Endothelial cell of umbilical vein (primary cell): Measurements from ENCODE around the gene SLC28A1. TPM values are rescaled to one million over a fixed set of nuclear protein-coding genes. Genes with fewer than 3 reads are reported as not detected.

Experiments
- BruUV-seq: library from RNA; stranded (reverse); fragments of 400-500 nt; replicated peaks from 2 replicates; lab custom pipeline; 2021; lab: Mats Ljungman, UMichigan
- CTCF ChIA-PET: fragments of 300-600, 350-600 bp; sonication (Branson Sonifier 250); formaldehyde crosslinking; loops from one replicate; lab custom pipeline; 2021; ENCODE audit warnings: antibody characterized with exemption, inconsistent platforms; lab: Charles Lee
- POLR2A ChIA-PET: fragments of 300-600, 350-600 bp; sonication (Branson Sonifier 250); formaldehyde crosslinking; loops from one replicate; lab custom pipeline; 2021; ENCODE audit warnings: antibody characterized with exemption, inconsistent platforms; lab: Charles Lee
- DNase-seq: peaks from one replicate; pipeline ENCODE4 v3.0.0-alpha.2; 2011; ENCODE audit warnings: low read depth, low spot score
- FAIRE-seq: peaks from 2 replicates; lab custom pipeline; 2011; peaks lifted over from hg19 to GRCh38; lab: Jason Lieb, UNC
- H2AFZ ChIP-seq: 2 replicates; pipeline ENCODE4 v1.6.0; 2012; ENCODE audit warnings: low read depth, low read length, control low read depth, inconsistent platforms
- H3K27ac ChIP-seq: 2 replicates; pipeline ENCODE4 v1.5.1; 2011; ENCODE audit warnings: low read depth, mild to moderate bottlenecking, control low read depth, low read length, moderate library complexity; ENCODE audit not compliant: insufficient read depth
- H3K27me3 ChIP-seq, 2 experiments: 2 replicates each; pipeline versions ENCODE4 v1.6.0 to v1.6.1; 2011; ENCODE audit warnings: low read length in 2 of 2, mixed read lengths in 1 of 2; ENCODE audit not compliant: control insufficient read depth in 2 of 2, insufficient read depth in 2 of 2
- H3K36me3 ChIP-seq, 2 experiments: 2 replicates in 1 of 2; 3 replicates in 1 of 2; pipeline ENCODE4 v1.5.1; 2011; ENCODE audit warnings: low read length in 2 of 2, mild to moderate bottlenecking in 1 of 2, moderate library complexity in 1 of 2; ENCODE audit not compliant: control insufficient read depth in 2 of 2, insufficient read depth in 2 of 2; ENCODE audit errors: extremely low read depth in 1 of 2
- H3K4me1 ChIP-seq: 3 replicates; pipeline ENCODE4 v1.5.1; 2011; ENCODE audit warnings: mild to moderate bottlenecking, low read length; ENCODE audit not compliant: control insufficient read depth, insufficient read depth; ENCODE audit errors: extremely low read depth
- H3K4me2 ChIP-seq: 2 replicates; pipeline ENCODE4 v1.6.1; 2011; ENCODE audit warnings: low read length, control low read depth, mixed read lengths; ENCODE audit not compliant: insufficient read depth
- H3K4me3 ChIP-seq, 3 experiments: fragments of 200-600 bp in 1 of 3; sonication (generic), shearing (Covaris generic) in 1 of 3; replicated peaks in 1 of 3; 2 replicates each; pipeline ENCODE4 v1.5.1; 2011 to 2016; ENCODE audit warnings: control low read depth in 3 of 3, low read length in 3 of 3, mild to moderate bottlenecking in 2 of 3, inconsistent platforms in 1 of 3, low read depth in 1 of 3, moderate library complexity in 1 of 3; ENCODE audit not compliant: insufficient read depth in 1 of 3
- H3K79me2 ChIP-seq: 2 replicates; pipeline ENCODE4 v1.6.0; 2012; ENCODE audit warnings: low read length, inconsistent platforms; ENCODE audit not compliant: control insufficient read depth, insufficient read depth
- H3K9ac ChIP-seq: replicated peaks from 2 replicates; pipeline ENCODE3; 2011; ENCODE audit warnings: low read length, control low read depth; ENCODE audit not compliant: insufficient read depth; ENCODE audit errors: extremely low read depth
- H3K9me1 ChIP-seq: replicated peaks from 3 replicates; pipeline ENCODE4 v1.6.0; 2011; ENCODE audit warnings: mild to moderate bottlenecking, low read length; ENCODE audit not compliant: control insufficient read depth, insufficient read depth; ENCODE audit errors: extremely low read depth
- H3K9me3 ChIP-seq: replicated peaks from 2 replicates; pipeline ENCODE4 v1.5.1; 2012; ENCODE audit warnings: low read length, inconsistent platforms; ENCODE audit not compliant: control insufficient read depth, insufficient read depth
- H4K20me1 ChIP-seq: replicated peaks from 2 replicates; pipeline ENCODE3; 2011; ENCODE audit warnings: mild to moderate bottlenecking, low read length; ENCODE audit not compliant: control insufficient read depth, insufficient read depth; ENCODE audit errors: extremely low read depth
- EZH2 ChIP-seq: IDR thresholded peaks from 2 replicates; pipeline ENCODE4 v1.6.1; 2012; ENCODE audit warnings: borderline replicate concordance, low read depth, mild to moderate bottlenecking, moderate library complexity, low read length, inconsistent platforms; ENCODE audit not compliant: severe bottlenecking
- FOS ChIP-seq: IDR thresholded peaks from 2 replicates; pipeline ENCODE4 v1.6.1; 2011; ENCODE audit warnings: mild to moderate bottlenecking, low read length, moderate library complexity, borderline replicate concordance; ENCODE audit not compliant: insufficient read depth
- GATA2 ChIP-seq: IDR thresholded peaks from 2 replicates; pipeline ENCODE4 v1.7.0; 2011; ENCODE audit warnings: low read depth, mild to moderate bottlenecking, moderate library complexity, mixed read lengths, low read length; ENCODE audit not compliant: insufficient read length, insufficient read depth
- JUN ChIP-seq: IDR thresholded peaks from 2 replicates; pipeline ENCODE4 v1.6.1; 2011; ENCODE audit warnings: borderline replicate concordance, low read depth; ENCODE audit not compliant: insufficient read length, insufficient read depth
- MYC ChIP-seq: IDR thresholded peaks from one replicate; pipeline ENCODE4 v1.6.1; 2011; ENCODE audit warnings: mild to moderate bottlenecking, low read depth, low read length
- POLR2A ChIP-seq: IDR thresholded peaks from 2 replicates; pipeline ENCODE4 v1.6.1; 2012; ENCODE audit warnings: low read depth, mild to moderate bottlenecking, control low read depth, low read length
- POLR2AphosphoS5 ChIP-seq: IDR thresholded peaks from 2 replicates; pipeline ENCODE4 v1.6.1; 2012; ENCODE audit warnings: low read depth, mild to moderate bottlenecking, control low read depth, low read length, moderate library complexity; ENCODE audit not compliant: insufficient read depth
- dilution Hi-C: fragments of 300-500 bp; cut with MboI; formaldehyde crosslinking; loops from one replicate; pipeline ENCODE4 v1.15.0; 2019; ENCODE audit warnings: low sequenced_read_pairs; ENCODE audit not compliant: extremely low pct_ligation_motif_present
- intact Hi-C: fragments of 100-400 bp; cut with micrococcal nuclease; formaldehyde crosslinking; loops from one replicate; pipeline ENCODE4 v1.10.0; 2022
- polyA plus RNA-seq, 4 experiments: library from polyadenylated mRNA; depleted of rRNA in 3 of 4; stranded (reverse) in 3 of 4; unstranded in 1 of 4; fragments of >200 nt; gene quantifications; 2 replicates each; pipeline versions ENCODE4 v1.2.1 to v1.2.3, GENCODE V29; 2011 to 2012; ENCODE audit warnings: missing spikeins in 1 of 4
- total RNA-seq: library from RNA; stranded (reverse); gene quantifications from 2 replicates; pipeline ENCODE4 v1.2.3, GENCODE V29; 2021
- TF ChIP-seq, protein P1 (sequence below): IDR thresholded peaks from 2 replicates; pipeline ENCODE4 v1.6.1; 2011; ENCODE audit not compliant: insufficient read depth, insufficient read length
- TF ChIP-seq, protein P2 (sequence below), 2 donors: IDR thresholded peaks; 1 replicate in 1 of 2; 2 replicates in 1 of 2; pipeline ENCODE4 v1.5.1; 2011; ENCODE audit warnings: low read length in 2 of 2, mild to moderate bottlenecking in 2 of 2, moderate library complexity in 2 of 2, control low read depth in 1 of 2, inconsistent platforms in 1 of 2, low read depth in 1 of 2; ENCODE audit not compliant: insufficient read depth in 1 of 2; ENCODE audit errors: extremely low read depth in 1 of 2

SLC28A1 gene
- total and polyA plus RNA-seq, 2 donors (not counting 3 experiments of a cell fraction or from before 2014, with no cell fraction given), result not detected

DNA sequence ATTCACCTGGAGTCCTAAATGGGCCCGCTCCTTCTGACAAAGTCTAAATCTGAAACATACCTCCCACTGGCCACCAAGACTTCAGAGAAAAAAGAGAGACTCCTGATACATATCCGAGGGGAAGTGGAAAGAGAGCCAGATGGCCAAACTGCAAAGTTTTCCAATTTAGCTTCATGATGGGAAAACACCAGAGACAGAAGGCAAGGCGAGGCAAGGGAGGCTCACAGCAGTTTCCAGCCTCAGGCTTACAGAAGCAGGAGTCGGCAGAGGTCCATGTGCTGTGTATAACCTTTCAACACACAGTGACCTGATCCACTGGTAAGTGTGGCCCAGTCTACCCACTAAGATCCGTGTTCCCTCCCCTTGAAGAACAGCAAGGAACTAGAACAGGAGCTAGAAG is 67.3 kb downstream of the SLC28A1 start:
- Histone ChIP-seq H3K4me2 (no peak overlapping the region), H3K9me3 (no peaks in the 10 kb centered on the region), H3K79me2 (no peaks in the 10 kb centered on the region), H3K4me3 (no peak overlapping the region), H4K20me1 (no peaks in the 10 kb centered on the region), H3K9me1 (no peaks in the 10 kb centered on the region), H3K27ac (no peak overlapping the region), H3K9ac (no peak overlapping the region), H2AFZ (no peak overlapping the region), H3K4me1 (peaks cover 24% of the 10 kb centered on the region), H3K36me3 (no peaks in the 10 kb centered on the region), H3K27me3 (no peaks in the 10 kb centered on the region)
- CTCF ChIA-PET, result interaction anchor here (1.0 to 2.2 kb wide), 4 partner anchors 23 to 217 kb away, joined by 3 to 14 read pairs (median 4); no protein-coding TSS in a partner anchor
- TF ChIP-seq FOS (no peak), JUN (no peak), MYC (no peak), GATA2 (no peak), POLR2A (no peak), POLR2AphosphoS5 (no peak), EZH2 (no peak)
- TF ChIP-seq, protein P1, sequence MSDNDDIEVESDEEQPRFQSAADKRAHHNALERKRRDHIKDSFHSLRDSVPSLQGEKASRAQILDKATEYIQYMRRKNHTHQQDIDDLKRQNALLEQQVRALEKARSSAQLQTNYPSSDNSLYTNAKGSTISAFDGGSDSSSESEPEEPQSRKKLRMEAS, result no peak
- TF ChIP-seq, protein P2, sequence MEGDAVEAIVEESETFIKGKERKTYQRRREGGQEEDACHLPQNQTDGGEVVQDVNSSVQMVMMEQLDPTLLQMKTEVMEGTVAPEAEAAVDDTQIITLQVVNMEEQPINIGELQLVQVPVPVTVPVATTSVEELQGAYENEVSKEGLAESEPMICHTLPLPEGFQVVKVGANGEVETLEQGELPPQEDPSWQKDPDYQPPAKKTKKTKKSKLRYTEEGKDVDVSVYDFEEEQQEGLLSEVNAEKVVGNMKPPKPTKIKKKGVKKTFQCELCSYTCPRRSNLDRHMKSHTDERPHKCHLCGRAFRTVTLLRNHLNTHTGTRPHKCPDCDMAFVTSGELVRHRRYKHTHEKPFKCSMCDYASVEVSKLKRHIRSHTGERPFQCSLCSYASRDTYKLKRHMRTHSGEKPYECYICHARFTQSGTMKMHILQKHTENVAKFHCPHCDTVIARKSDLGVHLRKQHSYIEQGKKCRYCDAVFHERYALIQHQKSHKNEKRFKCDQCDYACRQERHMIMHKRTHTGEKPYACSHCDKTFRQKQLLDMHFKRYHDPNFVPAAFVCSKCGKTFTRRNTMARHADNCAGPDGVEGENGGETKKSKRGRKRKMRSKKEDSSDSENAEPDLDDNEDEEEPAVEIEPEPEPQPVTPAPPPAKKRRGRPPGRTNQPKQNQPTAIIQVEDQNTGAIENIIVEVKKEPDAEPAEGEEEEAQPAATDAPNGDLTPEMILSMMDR (IDR thresholded peaks at IDR 0.05; ENCODE audit: extremely low read depth in 1 of 2, insufficient read depth in 1 of 2, low read depth in 1 of 2, low read length in 2 of 2), result no peak
- DNase-seq (no peak), FAIRE-seq (no peak)
- dilution Hi-C loops, result loop anchor here (25.0 kb wide), 1 partner anchor 114 kb away; no protein-coding TSS in a partner anchor
- POLR2A ChIA-PET, result no interaction called here
- BruUV-seq, result no TSS peak
- intact Hi-C loops, result no loop called here
